ENCODE measurements around the gene PFKFB1.

- TF ChIP-seq CTCF (IDR thresholded peaks at IDR 0.05) (no peak), POLR2A (IDR thresholded peaks at IDR 0.05) (no peak)
These were observed 59.1 kb downstream of the PFKFB1 start for GRCh38 chrX:54934890-54935289.
